H9 (cell line): ENCODE data around the gene AQP2. TPM values are rescaled to one million over a fixed set of nuclear protein-coding genes. Genes with fewer than 3 reads are reported as not detected.

Experiments used
- DNase-seq: peaks from one replicate; pipeline ENCODE4 v3.0.0-alpha.2; 2017
- H2AFZ ChIP-seq: one replicate; pipeline ENCODE4 v1.6.1; 2013; ENCODE audit warnings: mild to moderate bottlenecking, low read length, control low read depth, moderate library complexity
- H2AK5ac ChIP-seq: 2 replicates; pipeline ENCODE4 v1.6.1; 2013; ENCODE audit warnings: low read length, control low read depth, mixed read lengths; ENCODE audit not compliant: insufficient read length
- H2BK120ac ChIP-seq: one replicate; pipeline ENCODE4 v1.6.1; 2013; ENCODE audit warnings: low read depth, mild to moderate bottlenecking, low read length, control low read depth, inconsistent platforms; ENCODE audit not compliant: poor library complexity, severe bottlenecking
- H2BK12ac ChIP-seq: 2 replicates; pipeline ENCODE4 v1.6.1; 2013; ENCODE audit warnings: low read length, control low read depth, mixed read lengths, low read depth; ENCODE audit not compliant: insufficient read length
- H2BK15ac ChIP-seq: 2 replicates; pipeline ENCODE4 v1.6.1; 2013; ENCODE audit warnings: low read depth, low read length, control low read depth
- H2BK20ac ChIP-seq: one replicate; pipeline ENCODE4 v1.6.1; 2013; ENCODE audit warnings: low read depth, mild to moderate bottlenecking, low read length, control low read depth, inconsistent platforms; ENCODE audit not compliant: poor library complexity, severe bottlenecking
- H2BK5ac ChIP-seq: 2 replicates; pipeline ENCODE4 v1.6.1; 2013; ENCODE audit warnings: low read length, control low read depth, mixed read lengths; ENCODE audit not compliant: insufficient read length
- H3K14ac ChIP-seq: 2 replicates; pipeline ENCODE4 v1.6.1; 2013; ENCODE audit warnings: low read length, control low read depth; ENCODE audit not compliant: insufficient read depth
- H3K18ac ChIP-seq: 2 replicates; pipeline ENCODE4 v1.6.1; 2013; ENCODE audit warnings: low read depth, mild to moderate bottlenecking, mixed read lengths, low read length, control low read depth; ENCODE audit not compliant: insufficient read length
- H3K23ac ChIP-seq: 2 replicates; pipeline ENCODE4 v1.6.1; 2013; ENCODE audit warnings: low read length, control low read depth, mixed read lengths, low read depth; ENCODE audit not compliant: insufficient read length
- H3K23me2 ChIP-seq: 2 replicates; pipeline ENCODE4 v1.6.1; 2013; ENCODE audit warnings: low read depth, mild to moderate bottlenecking, mixed read lengths, low read length, control low read depth; ENCODE audit not compliant: insufficient read length, poor library complexity, severe bottlenecking
- H3K27ac ChIP-seq: 2 replicates; pipeline ENCODE4 v1.5.1; 2013; ENCODE audit warnings: low read length, control low read depth, mixed read lengths, low read depth; ENCODE audit not compliant: insufficient read length
- H3K27me3 ChIP-seq: 2 replicates; pipeline ENCODE4 v1.6.1; 2013; ENCODE audit warnings: low read length, control low read depth, inconsistent platforms; ENCODE audit not compliant: insufficient read depth
- H3K4ac ChIP-seq: 2 replicates; pipeline ENCODE4 v1.6.1; 2013; ENCODE audit warnings: low read depth, mild to moderate bottlenecking, control low read depth, inconsistent platforms, low read length, moderate library complexity
- H3K4me1 ChIP-seq: 2 replicates; pipeline ENCODE4 v1.6.1; 2013; ENCODE audit warnings: low read length, control low read depth, inconsistent platforms; ENCODE audit not compliant: insufficient read depth
- H3K4me2 ChIP-seq: 2 replicates; pipeline ENCODE4 v1.6.1; 2013; ENCODE audit warnings: low read length, control low read depth, mixed read lengths; ENCODE audit not compliant: insufficient read length, insufficient read depth
- H3K56ac ChIP-seq: 2 replicates; pipeline ENCODE4 v1.6.1; 2013; ENCODE audit warnings: low read depth, mild to moderate bottlenecking, mixed read lengths, low read length, control low read depth; ENCODE audit not compliant: insufficient read length
- H3K79me1 ChIP-seq: 2 replicates; pipeline ENCODE4 v1.6.1; 2013; ENCODE audit warnings: low read depth, mild to moderate bottlenecking, moderate library complexity, low read length, control low read depth, inconsistent platforms; ENCODE audit not compliant: insufficient read depth, poor library complexity, severe bottlenecking
- H3K79me2 ChIP-seq: 2 replicates; pipeline ENCODE4 v1.6.1; 2013; ENCODE audit warnings: low read length, control low read depth, inconsistent platforms; ENCODE audit not compliant: insufficient read depth
- H3K9ac ChIP-seq: 2 replicates; pipeline ENCODE4 v1.6.1; 2013; ENCODE audit warnings: low read length, control low read depth, mixed read lengths; ENCODE audit not compliant: insufficient read length; ENCODE audit errors: extremely low read depth
- H3K9me3 ChIP-seq: one replicate; pipeline ENCODE4 v1.6.1; 2013; ENCODE audit warnings: low read depth, low read length, inconsistent platforms; ENCODE audit not compliant: control insufficient read depth
- H3T11ph ChIP-seq: one replicate; pipeline ENCODE4 v1.6.1; 2013; ENCODE audit warnings: mild to moderate bottlenecking, low read length, control low read depth, inconsistent platforms
- H4K20me1 ChIP-seq: one replicate; pipeline ENCODE4 v1.6.1; 2013; ENCODE audit not compliant: control insufficient read depth, insufficient read length, insufficient read depth
- H4K5ac ChIP-seq: 2 replicates; pipeline ENCODE4 v1.6.1; 2013; ENCODE audit warnings: low read depth, mild to moderate bottlenecking, mixed read lengths, low read length, control low read depth; ENCODE audit not compliant: insufficient read length
- H4K8ac ChIP-seq: replicated peaks from 2 replicates; pipeline ENCODE4 v1.6.1; 2013; ENCODE audit warnings: low read length, control low read depth, mixed read lengths, low read depth; ENCODE audit not compliant: insufficient read length
- H4K91ac ChIP-seq: 2 replicates; pipeline ENCODE4 v1.6.1; 2013; ENCODE audit warnings: low read depth, mild to moderate bottlenecking, moderate library complexity, mixed read lengths, low read length, control low read depth; ENCODE audit not compliant: insufficient read length
- H3K27ac Mint-ChIP-seq, 3 experiments: 2 replicates in 2 of 3; 3 replicates in 1 of 3; pipeline ENCODE4 v1.8.0; 2020 to 2021; ENCODE audit warnings: mixed read lengths in 3 of 3, mild to moderate bottlenecking in 1 of 3, moderate library complexity in 1 of 3
- H3K27me3 Mint-ChIP-seq: 2 replicates; pipeline ENCODE4 v1.8.0; 2021; ENCODE audit warnings: low read depth, mild to moderate bottlenecking, moderate library complexity, mixed read lengths
- H3K36me3 Mint-ChIP-seq, 3 experiments: 2 replicates in 2 of 3; 3 replicates in 1 of 3; pipeline ENCODE4 v1.8.0; 2020 to 2021; ENCODE audit warnings: low read depth in 3 of 3, mixed read lengths in 3 of 3; ENCODE audit not compliant: insufficient read depth in 1 of 3
- H3K4me1 Mint-ChIP-seq, 2 experiments: 2 replicates each; pipeline ENCODE4 v1.8.0; 2020; ENCODE audit warnings: mixed read lengths in 2 of 2
- H3K4me3 Mint-ChIP-seq, 2 experiments: 2 replicates in 1 of 2; 3 replicates in 1 of 2; pipeline ENCODE4 v1.8.0; 2020 to 2021; ENCODE audit warnings: mild to moderate bottlenecking in 2 of 2, mixed read lengths in 2 of 2, moderate library complexity in 1 of 2
- H3K9me3 Mint-ChIP-seq, 2 experiments: 2 replicates in 1 of 2; 3 replicates in 1 of 2; pipeline ENCODE4 v1.8.0; 2020; ENCODE audit warnings: mild to moderate bottlenecking in 2 of 2, mixed read lengths in 2 of 2, moderate library complexity in 1 of 2
- CTCF ChIP-seq: fragments of 200-600 bp; sonication (generic); conservative IDR thresholded peaks from 3 replicates; pipeline ENCODE4 v1.8.0; 2021; ENCODE audit warnings: antibody characterized with exemption, mild to moderate bottlenecking
- WGBS: extraction: QIAGEN DNeasy Blood & Tissue Kit; methylation state at CpG from one replicate; pipeline ENCODE4 v1.1.7; 2013; ENCODE audit warnings: missing lambda C conversion rate, low lambda C conversion rate, mixed read lengths; ENCODE audit not compliant: insufficient read length; ENCODE audit errors: extremely low coverage; 5-methylcytosine and 5-hydroxymethylcytosine counted together
- total RNA-seq: library from RNA; stranded (reverse); gene quantifications from 2 replicates; pipeline ENCODE4 v1.2.1, GENCODE V29; 2021

Gene AQP2
- total RNA-seq, 1 experiment from 2014 or later, result not detected

GRCh38 chr12:49925433-49926204 lies 24.9 kb upstream of the AQP2 start:
- H2AK5ac ChIP-seq, result no peak overlapping the region
- H3K23me2 ChIP-seq, result no peaks in the 10 kb centered on the region
- no peak overlapping the region for H4K5ac ChIP-seq
- no CpG with 5 or more reads among the region's 11 CpGs for WGBS
- H3K4me2 ChIP-seq, result no peak overlapping the region
- no peak overlapping the region for H2BK20ac ChIP-seq
- H3K18ac ChIP-seq, result no peak overlapping the region
- H3K9ac ChIP-seq, result no peak overlapping the region
- H3K4ac ChIP-seq, result no peak overlapping the region
- H4K20me1 ChIP-seq, result no peaks in the 10 kb centered on the region
- no peak overlapping the region for H2BK12ac ChIP-seq
- peaks cover 11% of the 10 kb centered on the region for H3K27me3 Mint-ChIP-seq
- no peaks in the 10 kb centered on the region for H3K9me3 Mint-ChIP-seq
- H2BK15ac ChIP-seq, result no peak overlapping the region
- no peak overlapping the region for H4K91ac ChIP-seq
- H2BK120ac ChIP-seq, result no peak overlapping the region
- H3K56ac ChIP-seq, result no peak overlapping the region
- H3K79me1 ChIP-seq, result no peaks in the 10 kb centered on the region
- no peak overlapping the region for H3K23ac ChIP-seq
- no peak for TF ChIP-seq CTCF
- H2AFZ ChIP-seq, result no peak overlapping the region
- H3K4me1 ChIP-seq, result no peaks in the 10 kb centered on the region
- H3K9me3 ChIP-seq, result no peaks in the 10 kb centered on the region
- DNase-seq, result peak; percentile 25
- H3K27me3 ChIP-seq, result no peaks in the 10 kb centered on the region
- no peak overlapping the region for H3T11ph ChIP-seq
- peaks cover 0 to 9% of the 10 kb centered on the region in 2 experiments; a peak in 3 of 4 replicates for H3K4me1 Mint-ChIP-seq
- H3K36me3 Mint-ChIP-seq, result no peaks in the 10 kb centered on the region
- no peak overlapping the region for H4K8ac ChIP-seq
- H3K79me2 ChIP-seq, result no peaks in the 10 kb centered on the region
- no peak overlapping the region for H3K4me3 Mint-ChIP-seq
- H3K27ac Mint-ChIP-seq, result peak overlapping the region in 1 of 3 experiments; percentile 68; a peak in 2 of 7 replicates
- no peak overlapping the region for H3K27ac ChIP-seq
- no peak overlapping the region for H2BK5ac ChIP-seq
- H3K14ac ChIP-seq, result no peak overlapping the region
